GM19239 (cell line): ENCODE results near the gene CLPTM1.
"Not testable (repeated sequence)": the region's sequence is repeated elsewhere in the genome, so short reads cannot be mapped to it uniquely, and the experiment has no call there.

Experiments
- DNase-seq: peaks from one replicate; pipeline ENCODE4 v3.0.0; 2011; ENCODE audit warnings: low spot score; ENCODE audit not compliant: insufficient read length
- FAIRE-seq: peaks from 2 replicates; lab custom pipeline; 2011; peaks lifted over from hg19 to GRCh38; lab: Jason Lieb, UNC

CLPTM1 gene, protein sequence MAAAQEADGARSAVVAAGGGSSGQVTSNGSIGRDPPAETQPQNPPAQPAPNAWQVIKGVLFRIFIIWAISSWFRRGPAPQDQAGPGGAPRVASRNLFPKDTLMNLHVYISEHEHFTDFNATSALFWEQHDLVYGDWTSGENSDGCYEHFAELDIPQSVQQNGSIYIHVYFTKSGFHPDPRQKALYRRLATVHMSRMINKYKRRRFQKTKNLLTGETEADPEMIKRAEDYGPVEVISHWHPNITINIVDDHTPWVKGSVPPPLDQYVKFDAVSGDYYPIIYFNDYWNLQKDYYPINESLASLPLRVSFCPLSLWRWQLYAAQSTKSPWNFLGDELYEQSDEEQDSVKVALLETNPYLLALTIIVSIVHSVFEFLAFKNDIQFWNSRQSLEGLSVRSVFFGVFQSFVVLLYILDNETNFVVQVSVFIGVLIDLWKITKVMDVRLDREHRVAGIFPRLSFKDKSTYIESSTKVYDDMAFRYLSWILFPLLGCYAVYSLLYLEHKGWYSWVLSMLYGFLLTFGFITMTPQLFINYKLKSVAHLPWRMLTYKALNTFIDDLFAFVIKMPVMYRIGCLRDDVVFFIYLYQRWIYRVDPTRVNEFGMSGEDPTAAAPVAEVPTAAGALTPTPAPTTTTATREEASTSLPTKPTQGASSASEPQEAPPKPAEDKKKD

DNA sequence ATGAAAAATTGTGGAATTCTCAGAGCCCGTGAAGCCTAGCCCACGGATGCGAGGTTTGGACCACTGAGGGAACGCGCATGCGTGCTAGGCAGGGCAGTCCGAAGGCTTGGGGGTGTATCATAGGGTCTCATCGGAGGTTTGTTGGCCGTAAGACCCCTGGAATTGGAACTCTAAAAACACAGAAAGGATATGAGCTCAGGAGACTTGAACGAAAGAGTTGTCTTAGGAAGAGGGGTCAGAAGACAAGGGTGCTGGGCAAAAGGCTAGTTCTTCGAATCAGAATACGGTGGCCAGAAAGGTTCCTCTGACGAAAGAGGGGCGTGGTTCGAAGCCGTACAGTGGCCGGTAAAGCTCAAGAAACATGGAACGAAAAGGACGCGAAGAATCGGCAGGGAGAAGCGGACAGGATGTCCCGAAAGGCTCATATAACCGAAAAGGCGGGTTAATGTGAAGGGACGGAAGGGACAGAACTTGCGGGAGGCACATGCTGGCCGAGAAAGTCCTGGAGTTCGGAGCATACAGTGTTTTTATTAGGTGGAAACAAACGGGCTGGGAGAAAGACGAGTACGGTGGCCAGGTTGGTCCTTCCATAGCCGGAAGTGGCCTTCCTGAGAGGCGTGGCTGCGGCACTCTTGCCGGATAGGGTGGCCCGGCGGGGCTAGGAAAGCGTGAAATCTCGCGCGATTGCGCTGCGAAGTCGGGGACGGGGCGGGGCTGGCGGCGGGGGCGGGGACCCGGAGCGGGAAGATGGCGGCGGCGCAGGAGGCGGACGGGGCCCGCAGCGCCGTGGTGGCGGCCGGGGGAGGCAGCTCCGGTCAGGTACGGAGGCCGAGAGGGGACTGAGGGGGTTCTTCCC lies at the start of gene CLPTM1:
TSS of gene CLPTM1 (plus strand) at position 732 of the 856 bp plus-strand sequence. CDS start at position 748, 16 bp downstream.
- peak; percentile 90 for DNase-seq

DNA sequence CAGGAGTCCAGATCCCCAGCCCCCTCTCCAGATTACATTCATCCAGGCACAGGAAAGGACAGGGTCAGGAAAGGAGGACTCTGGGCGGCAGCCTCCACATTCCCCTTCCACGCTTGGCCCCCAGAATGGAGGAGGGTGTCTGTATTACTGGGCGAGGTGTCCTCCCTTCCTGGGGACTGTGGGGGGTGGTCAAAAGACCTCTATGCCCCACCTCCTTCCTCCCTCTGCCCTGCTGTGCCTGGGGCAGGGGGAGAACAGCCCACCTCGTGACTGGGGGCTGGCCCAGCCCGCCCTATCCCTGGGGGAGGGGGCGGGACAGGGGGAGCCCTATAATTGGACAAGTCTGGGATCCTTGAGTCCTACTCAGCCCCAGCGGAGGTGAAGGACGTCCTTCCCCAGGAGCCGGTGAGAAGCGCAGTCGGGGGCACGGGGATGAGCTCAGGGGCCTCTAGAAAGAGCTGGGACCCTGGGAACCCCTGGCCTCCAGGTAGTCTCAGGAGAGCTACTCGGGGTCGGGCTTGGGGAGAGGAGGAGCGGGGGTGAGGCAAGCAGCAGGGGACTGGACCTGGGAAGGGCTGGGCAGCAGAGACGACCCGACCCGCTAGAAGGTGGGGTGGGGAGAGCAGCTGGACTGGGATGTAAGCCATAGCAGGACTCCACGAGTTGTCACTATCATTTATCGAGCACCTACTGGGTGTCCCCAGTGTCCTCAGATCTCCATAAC lies 49.6 kb upstream of the CLPTM1 start, which contains the start of gene APOE:
TSS of gene APOE (plus strand) at position 360 of the 724 bp plus-strand sequence. CDS start 829 bp downstream, outside the sequence.
- DNase-seq (no peak), FAIRE-seq (no peak)

More for the DNA sequence above, at the start of gene CLPTM1:
- peak; percentile 91 for FAIRE-seq

DNA sequence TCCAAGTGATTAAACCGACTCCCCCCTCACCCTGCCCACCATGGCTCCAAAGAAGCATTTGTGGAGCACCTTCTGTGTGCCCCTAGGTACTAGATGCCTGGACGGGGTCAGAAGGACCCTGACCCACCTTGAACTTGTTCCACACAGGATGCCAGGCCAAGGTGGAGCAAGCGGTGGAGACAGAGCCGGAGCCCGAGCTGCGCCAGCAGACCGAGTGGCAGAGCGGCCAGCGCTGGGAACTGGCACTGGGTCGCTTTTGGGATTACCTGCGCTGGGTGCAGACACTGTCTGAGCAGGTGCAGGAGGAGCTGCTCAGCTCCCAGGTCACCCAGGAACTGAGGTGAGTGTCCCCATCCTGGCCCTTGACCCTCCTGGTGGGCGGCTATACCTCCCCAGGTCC lies 47.6 kb upstream of the CLPTM1 start:
- DNase-seq = no peak
- no peak for FAIRE-seq

DNA sequence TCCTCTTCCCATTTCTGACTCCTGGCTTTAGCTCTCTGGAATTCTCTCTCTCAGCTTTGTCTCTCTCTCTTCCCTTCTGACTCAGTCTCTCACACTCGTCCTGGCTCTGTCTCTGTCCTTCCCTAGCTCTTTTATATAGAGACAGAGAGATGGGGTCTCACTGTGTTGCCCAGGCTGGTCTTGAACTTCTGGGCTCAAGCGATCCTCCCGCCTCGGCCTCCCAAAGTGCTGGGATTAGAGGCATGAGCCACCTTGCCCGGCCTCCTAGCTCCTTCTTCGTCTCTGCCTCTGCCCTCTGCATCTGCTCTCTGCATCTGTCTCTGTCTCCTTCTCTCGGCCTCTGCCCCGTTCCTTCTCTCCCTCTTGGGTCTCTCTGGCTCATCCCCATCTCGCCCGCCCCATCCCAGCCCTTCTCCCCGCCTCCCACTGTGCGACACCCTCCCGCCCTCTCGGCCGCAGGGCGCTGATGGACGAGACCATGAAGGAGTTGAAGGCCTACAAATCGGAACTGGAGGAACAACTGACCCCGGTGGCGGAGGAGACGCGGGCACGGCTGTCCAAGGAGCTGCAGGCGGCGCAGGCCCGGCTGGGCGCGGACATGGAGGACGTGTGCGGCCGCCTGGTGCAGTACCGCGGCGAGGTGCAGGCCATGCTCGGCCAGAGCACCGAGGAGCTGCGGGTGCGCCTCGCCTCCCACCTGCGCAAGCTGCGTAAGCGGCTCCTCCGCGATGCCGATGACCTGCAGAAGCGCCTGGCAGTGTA lies 46.9 kb upstream of the CLPTM1 start:
- FAIRE-seq = no peak
- no peak for DNase-seq

DNA sequence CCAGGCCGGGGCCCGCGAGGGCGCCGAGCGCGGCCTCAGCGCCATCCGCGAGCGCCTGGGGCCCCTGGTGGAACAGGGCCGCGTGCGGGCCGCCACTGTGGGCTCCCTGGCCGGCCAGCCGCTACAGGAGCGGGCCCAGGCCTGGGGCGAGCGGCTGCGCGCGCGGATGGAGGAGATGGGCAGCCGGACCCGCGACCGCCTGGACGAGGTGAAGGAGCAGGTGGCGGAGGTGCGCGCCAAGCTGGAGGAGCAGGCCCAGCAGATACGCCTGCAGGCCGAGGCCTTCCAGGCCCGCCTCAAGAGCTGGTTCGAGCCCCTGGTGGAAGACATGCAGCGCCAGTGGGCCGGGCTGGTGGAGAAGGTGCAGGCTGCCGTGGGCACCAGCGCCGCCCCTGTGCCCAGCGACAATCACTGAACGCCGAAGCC lies 46.3 kb upstream of the CLPTM1 start:
- FAIRE-seq = no peak
- DNase-seq = no peak

DNA sequence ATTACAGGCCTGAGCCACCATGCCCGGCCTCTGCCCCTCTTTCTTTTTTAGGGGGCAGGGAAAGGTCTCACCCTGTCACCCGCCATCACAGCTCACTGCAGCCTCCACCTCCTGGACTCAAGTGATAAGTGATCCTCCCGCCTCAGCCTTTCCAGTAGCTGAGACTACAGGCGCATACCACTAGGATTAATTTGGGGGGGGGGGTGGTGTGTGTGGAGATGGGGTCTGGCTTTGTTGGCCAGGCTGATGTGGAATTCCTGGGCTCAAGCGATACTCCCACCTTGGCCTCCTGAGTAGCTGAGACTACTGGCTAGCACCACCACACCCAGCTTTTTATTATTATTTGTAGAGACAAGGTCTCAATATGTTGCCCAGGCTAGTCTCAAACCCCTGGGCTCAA lies 45.4 kb upstream of the CLPTM1 start:
- FAIRE-seq = no peak
- DNase-seq = no peak

DNA sequence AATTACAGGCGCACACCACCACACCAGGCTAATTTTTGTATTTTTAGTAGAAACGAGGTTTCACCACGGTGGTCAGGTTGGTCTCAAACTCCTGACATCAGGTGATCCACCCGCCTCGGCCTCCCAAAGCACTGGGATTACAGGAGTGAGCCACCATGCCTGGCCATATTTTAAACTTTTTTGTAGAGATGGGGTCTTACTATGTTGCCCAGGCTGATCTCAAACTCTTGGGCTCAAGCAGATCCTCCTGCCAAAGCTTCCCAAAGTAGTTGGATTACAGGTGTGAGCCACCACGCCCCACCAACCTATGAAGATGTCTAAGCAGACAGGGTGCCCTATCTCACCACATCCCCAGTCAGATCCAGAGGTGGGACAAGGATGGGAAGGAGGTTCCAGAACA lies 43.3 kb upstream of the CLPTM1 start:
- not testable (repeated sequence) for FAIRE-seq, DNase-seq

DNA sequence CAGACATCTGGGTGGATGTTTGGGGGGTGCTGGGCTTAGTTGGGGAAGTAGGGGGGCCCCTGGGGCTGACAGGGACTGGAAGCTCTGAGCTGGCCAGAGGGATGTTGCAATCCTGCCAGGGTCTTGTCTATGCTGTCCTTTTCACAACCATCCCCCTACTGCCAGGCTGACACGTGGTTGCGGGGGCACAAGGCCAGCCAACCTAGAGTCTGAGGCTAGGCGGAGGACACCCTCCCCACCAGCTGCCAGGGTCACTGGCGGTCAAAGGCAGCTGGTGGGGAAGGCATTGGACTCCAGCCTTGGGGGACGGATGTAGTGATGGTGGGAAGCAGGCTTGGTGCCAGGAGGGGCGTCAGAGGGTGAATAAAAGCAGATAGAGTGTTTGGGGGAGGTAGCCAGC lies 42.3 kb upstream of the CLPTM1 start:
- DNase-seq (no peak), FAIRE-seq (no peak)

DNA sequence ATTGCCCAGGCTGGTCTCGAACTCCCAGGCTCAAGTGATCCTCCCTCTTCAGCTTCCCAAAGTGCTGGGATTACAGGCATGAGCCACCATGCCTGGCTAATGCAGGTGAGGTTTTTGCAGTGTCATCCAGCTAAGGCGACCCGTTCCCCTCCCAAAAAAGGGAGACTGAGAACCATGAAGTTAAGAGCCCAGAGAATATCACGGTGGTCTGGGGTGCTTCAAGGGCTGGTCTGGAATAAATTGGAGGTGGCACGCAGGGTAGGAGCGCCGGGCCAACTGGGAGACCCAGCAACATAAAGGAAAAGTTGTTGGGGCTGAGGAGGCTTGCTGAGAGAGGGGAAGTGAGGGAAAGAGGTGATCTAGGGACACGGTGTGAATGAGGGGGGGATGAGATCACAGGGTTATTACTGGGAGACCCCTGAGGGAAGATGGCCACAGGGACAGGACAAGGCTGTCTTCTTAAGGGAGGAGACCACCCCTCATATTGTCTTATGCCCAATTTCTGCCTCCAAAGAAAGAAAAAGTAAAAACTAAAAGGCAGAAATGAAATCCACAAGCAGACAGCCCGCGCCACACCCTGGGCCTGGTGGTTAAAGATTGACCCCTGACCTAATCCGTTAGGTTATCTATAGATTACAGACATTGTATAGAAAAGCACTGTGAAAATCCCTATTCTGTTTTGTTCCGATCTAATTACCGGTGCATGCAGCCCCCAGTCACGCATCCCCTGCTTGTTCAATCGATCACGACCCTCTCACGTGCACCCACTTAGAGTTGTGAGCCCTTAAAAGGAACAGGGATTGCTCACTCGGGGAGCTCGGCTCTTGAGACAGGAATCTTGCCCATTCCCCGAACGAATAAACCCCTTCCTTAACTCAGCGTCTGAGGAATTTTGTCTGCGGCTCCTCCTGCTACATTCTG lies 41.4 kb upstream of the CLPTM1 start:
- not testable (repeated sequence) for DNase-seq
- FAIRE-seq = peak; percentile 8

DNA sequence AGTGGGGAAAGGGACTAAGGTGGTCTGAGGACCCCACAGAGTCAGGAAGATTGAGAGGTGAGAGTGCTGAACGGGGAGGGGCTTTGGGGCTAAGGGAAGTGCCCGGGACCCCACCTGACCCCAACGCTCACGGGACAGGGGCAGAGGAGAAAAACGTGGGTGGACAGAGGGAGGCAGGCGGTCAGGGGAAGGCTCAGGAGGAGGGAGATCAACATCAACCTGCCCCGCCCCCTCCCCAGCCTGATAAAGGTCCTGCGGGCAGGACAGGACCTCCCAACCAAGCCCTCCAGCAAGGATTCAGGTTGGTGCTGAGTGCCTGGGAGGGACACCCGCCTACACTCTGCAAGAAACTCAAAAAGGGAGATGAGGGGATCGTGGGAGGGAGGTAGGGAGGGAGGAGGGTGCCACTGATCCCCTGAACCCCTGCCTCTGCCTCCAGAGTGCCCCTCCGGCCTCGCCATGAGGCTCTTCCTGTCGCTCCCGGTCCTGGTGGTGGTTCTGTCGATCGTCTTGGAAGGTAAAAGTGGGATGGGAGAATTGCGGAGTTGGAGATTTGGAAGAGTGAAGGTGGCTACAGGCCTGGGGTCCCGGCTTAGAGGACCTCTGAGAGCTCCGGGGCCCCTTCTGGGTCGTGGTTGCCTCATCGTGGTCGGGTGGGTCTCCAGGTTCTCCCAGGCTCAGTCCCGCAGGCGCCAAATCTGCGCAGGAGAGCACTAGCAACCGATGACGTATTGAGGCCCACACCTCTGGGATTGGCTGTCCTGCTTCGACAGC lies 40.6 kb upstream of the CLPTM1 start, which contains the start of gene APOC1:
TSS of gene APOC1 (plus strand) at position 176 of the 774 bp plus-strand sequence. CDS start at position 460, 284 bp downstream.
- DNase-seq = peak; percentile 98
- FAIRE-seq = peak; percentile 90

DNA sequence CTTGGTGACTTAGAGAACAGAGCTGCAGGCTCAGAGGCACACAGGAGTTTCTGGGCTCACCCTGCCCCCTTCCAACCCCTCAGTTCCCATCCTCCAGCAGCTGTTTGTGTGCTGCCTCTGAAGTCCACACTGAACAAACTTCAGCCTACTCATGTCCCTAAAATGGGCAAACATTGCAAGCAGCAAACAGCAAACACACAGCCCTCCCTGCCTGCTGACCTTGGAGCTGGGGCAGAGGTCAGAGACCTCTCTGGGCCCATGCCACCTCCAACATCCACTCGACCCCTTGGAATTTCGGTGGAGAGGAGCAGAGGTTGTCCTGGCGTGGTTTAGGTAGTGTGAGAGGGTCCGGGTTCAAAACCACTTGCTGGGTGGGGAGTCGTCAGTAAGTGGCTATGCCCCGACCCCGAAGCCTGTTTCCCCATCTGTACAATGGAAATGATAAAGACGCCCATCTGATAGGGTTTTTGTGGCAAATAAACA lies 30.9 kb upstream of the CLPTM1 start:
- no peak for FAIRE-seq

DNA sequence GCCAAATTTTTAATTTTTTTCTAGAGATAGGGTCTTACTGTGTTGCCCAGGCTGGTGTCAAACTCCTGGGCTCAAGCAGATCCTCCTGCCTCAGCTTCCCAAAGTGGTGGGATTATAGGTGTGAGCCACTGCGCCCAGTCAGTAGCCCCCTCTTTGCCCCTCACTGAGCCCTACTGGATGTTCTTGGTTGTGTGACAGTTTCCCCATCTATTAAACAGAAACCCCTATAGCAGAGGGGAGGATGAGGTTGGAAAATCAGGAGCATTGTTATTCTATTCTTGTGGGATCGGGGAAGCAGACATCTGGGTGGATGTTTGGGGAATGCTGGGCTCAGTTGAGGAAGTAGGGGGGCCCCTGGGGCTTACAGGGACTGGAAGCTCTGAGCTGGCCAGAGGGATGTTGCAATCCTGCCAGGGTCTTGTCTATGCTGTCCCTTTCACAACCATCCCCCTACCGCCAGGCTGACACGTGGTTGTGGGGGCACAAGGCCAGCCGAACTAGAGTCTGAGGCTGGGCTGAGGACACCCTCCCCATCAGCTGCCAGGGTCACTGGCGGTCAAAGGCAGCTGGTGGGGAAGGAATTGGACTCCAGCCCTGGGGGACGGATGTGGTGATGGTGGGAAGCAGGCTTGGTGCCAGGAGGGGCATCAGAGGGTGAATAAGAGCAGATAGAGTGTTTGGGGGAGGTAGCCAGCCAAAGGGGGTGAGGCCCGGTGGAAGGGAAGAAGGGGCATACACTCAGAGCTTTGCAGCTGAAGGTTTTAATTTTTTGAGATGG lies 29.9 kb upstream of the CLPTM1 start:
- DNase-seq (no peak), FAIRE-seq (no peak)

More for the DNA sequence above, 30.9 kb upstream of the CLPTM1 start:
- no peak for DNase-seq

DNA sequence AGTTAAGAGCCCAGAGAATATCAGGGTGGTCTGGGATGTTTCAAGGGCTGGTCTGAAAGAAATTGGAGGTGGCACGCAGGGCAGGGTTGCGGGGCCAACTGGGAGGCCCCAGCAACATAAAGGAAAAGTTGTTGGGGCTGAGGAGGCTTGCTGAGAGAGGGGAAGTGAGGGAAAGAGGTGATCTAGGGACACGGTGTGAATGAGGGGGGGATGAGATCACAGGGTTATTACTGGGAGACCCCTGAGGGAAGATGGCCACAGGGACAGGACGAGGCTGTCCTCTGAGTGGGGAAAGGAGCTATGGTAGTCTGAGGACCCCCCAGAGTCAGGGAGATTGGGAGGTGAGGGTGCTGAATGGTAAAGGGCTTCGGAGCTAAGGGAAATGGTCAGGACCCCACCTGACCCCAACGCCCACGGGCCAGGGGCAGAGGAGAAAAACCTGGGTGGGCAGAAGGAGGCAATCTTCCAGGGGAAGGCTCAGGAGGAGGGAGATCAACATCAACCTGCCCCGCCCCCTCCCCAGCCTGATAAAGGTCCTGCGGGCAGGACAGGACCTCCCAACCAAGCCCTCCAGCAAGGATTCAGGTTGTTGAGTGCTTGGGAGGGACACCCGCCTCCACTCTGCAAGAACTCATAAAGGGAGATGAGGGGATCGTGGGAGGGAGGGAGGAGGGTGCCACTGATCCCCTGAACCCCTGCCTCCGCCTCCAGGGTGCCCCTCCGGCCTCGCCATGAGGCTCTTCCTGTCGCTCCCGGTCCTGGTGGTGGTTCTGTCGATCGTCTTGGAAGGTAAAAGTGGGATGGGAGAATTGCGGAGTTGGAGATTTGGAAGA lies 28.7 kb upstream of the CLPTM1 start:
- FAIRE-seq, DNase-seq: not testable (repeated sequence)

DNA sequence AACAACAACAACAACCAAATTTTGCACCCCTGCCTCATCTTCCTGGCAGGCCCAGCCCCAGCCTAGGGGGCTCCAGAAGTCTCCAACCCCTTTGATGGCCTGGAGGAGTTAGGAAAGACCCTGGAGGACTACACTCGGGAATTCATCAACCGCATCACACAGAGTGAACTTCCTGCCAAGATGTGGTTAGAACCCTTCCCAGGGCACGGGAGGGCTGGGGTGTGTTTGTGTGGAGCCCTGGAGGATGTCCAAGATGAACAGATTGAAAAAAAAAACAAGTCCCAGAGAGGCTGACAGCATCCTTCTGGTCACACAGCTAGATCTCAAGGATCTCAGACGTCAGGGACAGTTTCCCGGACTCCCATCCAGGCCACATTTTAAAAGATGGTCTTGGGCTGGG lies 27.4 kb upstream of the CLPTM1 start:
- DNase-seq = no peak
- no peak for FAIRE-seq

DNA sequence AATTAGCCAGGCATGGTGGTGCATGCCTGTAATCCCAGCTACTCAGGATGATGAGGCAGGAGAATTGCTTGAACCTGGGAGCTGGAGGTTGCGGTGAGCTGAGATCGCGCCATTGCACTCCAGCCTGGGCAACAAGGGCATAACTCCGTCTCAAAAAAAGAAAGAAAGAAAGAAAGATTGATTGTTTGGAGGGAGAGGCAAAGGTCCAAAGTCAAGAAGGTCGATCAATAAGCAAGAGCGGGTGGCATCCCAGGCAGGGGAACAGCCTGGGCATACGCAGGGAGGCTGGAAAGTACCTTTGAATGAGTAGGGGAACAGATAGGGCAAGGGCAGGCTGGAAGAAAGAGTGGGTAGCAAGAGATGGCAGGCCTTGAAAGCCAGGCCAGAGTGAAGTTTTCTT lies 25.1 kb upstream of the CLPTM1 start:
- DNase-seq (no peak), FAIRE-seq (no peak)
